Type B pancreatic cell (in vitro differentiated cells): ENCODE data around the gene GRIN2B. TPM values are rescaled to one million over a fixed set of nuclear protein-coding genes. Genes with fewer than 3 reads are reported as not detected.

Source experiments
- DNase-seq: peaks from one replicate; pipeline ENCODE4 v3.0.0; 2021; ENCODE audit warnings: mixed read lengths; ENCODE audit not compliant: unreplicated experiment; ENCODE audit errors: extremely low spot score
- H3K27ac Mint-ChIP-seq: 2 replicates; pipeline ENCODE4 v1.8.0; 2021; ENCODE audit warnings: mild to moderate bottlenecking, mixed read lengths
- H3K27me3 Mint-ChIP-seq: 2 replicates; pipeline ENCODE4 v1.8.0; 2021; ENCODE audit warnings: mixed read lengths
- H3K36me3 Mint-ChIP-seq: 2 replicates; pipeline ENCODE4 v1.8.0; 2021; ENCODE audit warnings: mixed read lengths
- H3K4me1 Mint-ChIP-seq: one replicate; pipeline ENCODE4 v1.8.0; 2021; ENCODE audit warnings: mixed read lengths; ENCODE audit not compliant: unreplicated experiment
- H3K4me3 Mint-ChIP-seq: 2 replicates; pipeline ENCODE4 v1.8.0; 2021; ENCODE audit warnings: mild to moderate bottlenecking, mixed read lengths
- H3K9me3 Mint-ChIP-seq: 2 replicates; pipeline ENCODE4 v1.8.0; 2021; ENCODE audit warnings: mixed read lengths
- total RNA-seq: library from RNA; stranded (reverse); gene quantifications from 2 replicates; pipeline ENCODE4 v1.2.1, GENCODE V29; 2021; ENCODE audit warnings: low replicate concordance
- TF ChIP-seq, protein P1 (sequence below): fragments of 200-600 bp; sonication (generic); conservative IDR thresholded peaks from 2 replicates; pipeline ENCODE4 v1.5.0; 2021; ENCODE audit warnings: antibody characterized with exemption, mild to moderate bottlenecking

The GRIN2B gene
- total RNA-seq, 1 donor from 2014 or later, result 1.6 TPM

DNA sequence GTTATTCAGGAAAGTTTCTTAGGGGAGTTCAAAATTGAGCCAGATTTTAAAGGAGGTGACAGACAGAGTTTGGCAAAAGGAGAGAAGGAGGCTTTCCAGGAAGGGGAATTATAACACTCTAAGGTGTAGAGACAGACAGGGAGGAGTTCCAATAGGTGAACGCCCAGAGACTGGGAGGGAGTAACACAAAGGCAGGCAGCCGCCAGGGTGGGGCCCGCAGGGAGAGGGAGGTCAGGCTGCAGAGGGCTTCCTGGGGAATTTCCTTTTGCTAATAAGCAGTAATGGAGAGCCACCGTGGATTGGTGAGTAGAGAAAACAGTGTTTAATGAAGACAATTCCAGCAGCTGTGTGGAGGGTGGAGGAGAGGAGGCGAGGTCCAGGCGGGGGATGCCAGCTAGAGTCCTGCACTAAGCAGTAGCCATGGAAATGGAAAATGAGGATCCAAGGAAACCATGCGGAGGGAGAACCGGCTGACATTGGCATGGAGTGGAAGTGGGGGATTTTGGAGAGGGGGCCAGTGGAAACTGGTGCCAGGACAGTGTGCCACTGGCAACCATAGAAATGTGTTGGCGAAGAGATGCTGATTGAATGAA lies 22.2 kb downstream of the GRIN2B start:
- H3K4me1 Mint-ChIP-seq, result peaks cover 7% of the 10 kb centered on the region
- H3K27me3 Mint-ChIP-seq, result peaks cover 64% of the 10 kb centered on the region

DNA sequence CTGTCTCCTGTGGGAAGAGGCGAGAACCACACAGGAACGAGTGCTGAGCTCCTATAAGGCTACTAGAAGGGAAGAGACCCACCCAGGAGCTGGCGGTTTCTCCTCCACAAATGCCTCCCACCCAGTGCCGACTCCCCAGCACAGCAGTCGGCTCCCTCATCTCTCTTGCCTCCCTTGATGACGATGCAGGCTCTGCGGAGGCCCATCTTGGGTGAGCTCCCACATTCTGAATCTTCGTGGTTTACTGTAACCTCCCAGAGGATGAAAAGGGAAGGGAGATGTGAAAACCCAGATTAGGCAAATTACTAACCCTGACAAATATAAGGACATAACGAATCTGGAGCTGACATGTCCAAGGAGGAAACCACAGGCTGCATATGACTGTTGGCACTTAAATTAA lies 23.8 kb downstream of the GRIN2B start:
- Mint-ChIP-seq H3K9me3 (peaks cover 8% of the 10 kb centered on the region), H3K27ac (no peak overlapping the region), H3K27me3 (peaks cover 51% of the 10 kb centered on the region), H3K36me3 (peaks cover 10% of the 10 kb centered on the region), H3K4me1 (peaks cover 7% of the 10 kb centered on the region), H3K4me3 (no peak overlapping the region)
- TF ChIP-seq, protein P1, sequence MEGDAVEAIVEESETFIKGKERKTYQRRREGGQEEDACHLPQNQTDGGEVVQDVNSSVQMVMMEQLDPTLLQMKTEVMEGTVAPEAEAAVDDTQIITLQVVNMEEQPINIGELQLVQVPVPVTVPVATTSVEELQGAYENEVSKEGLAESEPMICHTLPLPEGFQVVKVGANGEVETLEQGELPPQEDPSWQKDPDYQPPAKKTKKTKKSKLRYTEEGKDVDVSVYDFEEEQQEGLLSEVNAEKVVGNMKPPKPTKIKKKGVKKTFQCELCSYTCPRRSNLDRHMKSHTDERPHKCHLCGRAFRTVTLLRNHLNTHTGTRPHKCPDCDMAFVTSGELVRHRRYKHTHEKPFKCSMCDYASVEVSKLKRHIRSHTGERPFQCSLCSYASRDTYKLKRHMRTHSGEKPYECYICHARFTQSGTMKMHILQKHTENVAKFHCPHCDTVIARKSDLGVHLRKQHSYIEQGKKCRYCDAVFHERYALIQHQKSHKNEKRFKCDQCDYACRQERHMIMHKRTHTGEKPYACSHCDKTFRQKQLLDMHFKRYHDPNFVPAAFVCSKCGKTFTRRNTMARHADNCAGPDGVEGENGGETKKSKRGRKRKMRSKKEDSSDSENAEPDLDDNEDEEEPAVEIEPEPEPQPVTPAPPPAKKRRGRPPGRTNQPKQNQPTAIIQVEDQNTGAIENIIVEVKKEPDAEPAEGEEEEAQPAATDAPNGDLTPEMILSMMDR, result no peak
- DNase-seq, result no peak

More for the DNA sequence above, 22.2 kb downstream of the GRIN2B start:
- H3K9me3 Mint-ChIP-seq, result peaks cover 8% of the 10 kb centered on the region
- TF ChIP-seq, protein P1, result no peak
- no peak overlapping the region for H3K4me3 Mint-ChIP-seq
- H3K27ac Mint-ChIP-seq, result no peak overlapping the region
- H3K36me3 Mint-ChIP-seq, result peaks cover 10% of the 10 kb centered on the region
- DNase-seq, result no peak

DNA sequence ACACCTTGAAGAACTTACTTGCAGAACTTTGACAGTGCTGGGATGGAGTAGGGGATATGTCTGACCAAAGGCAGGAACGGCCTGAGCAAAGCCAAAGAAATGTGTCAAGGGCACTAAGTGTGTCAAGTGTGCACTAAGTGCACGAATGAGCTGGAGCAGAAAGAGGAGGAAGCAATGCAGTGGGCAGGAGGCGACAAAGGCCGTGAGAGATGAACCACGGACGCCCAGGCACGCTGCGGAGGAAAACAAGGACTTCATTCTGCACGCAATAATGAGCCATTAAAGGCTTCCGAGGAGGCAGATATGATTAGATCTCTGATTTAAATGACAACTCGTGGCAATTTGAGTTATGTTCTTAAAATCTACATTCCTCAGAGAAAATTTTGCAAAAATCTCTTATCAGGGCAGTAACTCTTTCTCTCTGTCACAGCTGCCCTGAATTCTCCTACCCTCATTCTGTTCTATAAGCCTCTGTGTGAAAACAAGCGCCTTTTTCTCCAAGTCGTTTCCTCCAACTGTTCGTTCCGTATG lies 25.3 kb downstream of the GRIN2B start:
- no peak overlapping the region for H3K4me3 Mint-ChIP-seq
- peaks cover 8% of the 10 kb centered on the region for H3K9me3 Mint-ChIP-seq
- peaks cover 10% of the 10 kb centered on the region for H3K36me3 Mint-ChIP-seq
- no peak for DNase-seq
- TF ChIP-seq, protein P1, result no peak
- peaks cover 38% of the 10 kb centered on the region for H3K27me3 Mint-ChIP-seq
- H3K4me1 Mint-ChIP-seq, result peaks cover 7% of the 10 kb centered on the region
- H3K27ac Mint-ChIP-seq, result no peak overlapping the region

DNA sequence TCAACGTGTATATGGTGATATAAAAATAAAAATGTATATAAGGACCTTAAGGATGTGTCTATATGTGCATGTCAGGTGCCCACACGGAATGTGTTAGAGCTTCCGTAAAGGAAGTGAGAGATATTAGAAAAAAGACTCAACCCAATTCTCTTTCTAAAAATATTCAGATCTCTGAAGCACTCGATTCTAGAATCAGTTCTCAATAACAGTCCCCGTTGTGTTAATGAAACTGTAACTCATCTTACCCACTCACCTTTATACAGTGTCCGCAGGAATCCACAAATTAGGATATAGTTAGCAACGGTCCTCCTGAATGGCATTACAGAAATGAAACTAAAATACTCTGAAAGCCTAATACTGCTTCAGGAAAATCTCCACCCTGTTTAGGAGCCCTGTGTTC lies 29.3 kb downstream of the GRIN2B start:
- Mint-ChIP-seq H3K27me3 (peaks cover 14% of the 10 kb centered on the region), H3K27ac (no peak overlapping the region), H3K4me1 (no peaks in the 10 kb centered on the region), H3K4me3 (no peak overlapping the region), H3K9me3 (no peaks in the 10 kb centered on the region), H3K36me3 (no peaks in the 10 kb centered on the region)
- TF ChIP-seq, protein P1, result no peak
- DNase-seq, result no peak

DNA sequence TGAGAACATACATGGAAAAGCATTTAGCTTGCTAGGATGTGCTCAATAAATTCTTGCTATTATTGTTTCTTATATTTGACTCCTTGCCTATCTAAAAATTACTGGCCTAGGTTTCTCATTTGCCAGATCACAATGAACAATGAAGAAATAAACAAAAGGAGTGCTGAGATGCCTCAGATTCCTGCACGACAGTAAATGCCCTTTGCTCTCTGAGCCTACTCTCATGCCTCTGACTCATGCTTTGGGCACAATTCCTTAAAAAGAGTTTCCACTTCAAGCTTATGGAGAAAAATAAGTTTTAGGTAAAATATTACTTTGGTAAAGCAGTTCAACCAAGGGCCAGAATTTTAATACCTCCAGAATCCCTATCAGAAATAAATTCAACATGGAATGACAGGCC lies 30.9 kb downstream of the GRIN2B start:
- Mint-ChIP-seq H3K36me3 (no peaks in the 10 kb centered on the region), H3K27me3 (peaks cover 8% of the 10 kb centered on the region), H3K9me3 (no peaks in the 10 kb centered on the region), H3K4me3 (no peak overlapping the region), H3K4me1 (no peaks in the 10 kb centered on the region), H3K27ac (peak overlapping the region; percentile 44)
- TF ChIP-seq, protein P1, result no peak
- DNase-seq, result no peak
